ENCODE results near the gene GTF2IRD1.
"Not testable (repeated sequence)": the region's sequence is repeated elsewhere in the genome, so short reads cannot be mapped to it uniquely, and the experiment has no call there.

Gene GTF2IRD1

GRCh38 chr7:74474271-74474865 is 20.7 kb downstream of the GTF2IRD1 start:
- DNase-seq, result no peak

GRCh38 chr7:74475243-74475986 is 21.7 kb downstream of the GTF2IRD1 start:
- peak; percentile 78 to 90 for DNase-seq

GRCh38 chr7:74475987-74476350 is 22.3 kb downstream of the GTF2IRD1 start:
- peak in 1 of 2 experiments; percentile 52 for DNase-seq

DNA sequence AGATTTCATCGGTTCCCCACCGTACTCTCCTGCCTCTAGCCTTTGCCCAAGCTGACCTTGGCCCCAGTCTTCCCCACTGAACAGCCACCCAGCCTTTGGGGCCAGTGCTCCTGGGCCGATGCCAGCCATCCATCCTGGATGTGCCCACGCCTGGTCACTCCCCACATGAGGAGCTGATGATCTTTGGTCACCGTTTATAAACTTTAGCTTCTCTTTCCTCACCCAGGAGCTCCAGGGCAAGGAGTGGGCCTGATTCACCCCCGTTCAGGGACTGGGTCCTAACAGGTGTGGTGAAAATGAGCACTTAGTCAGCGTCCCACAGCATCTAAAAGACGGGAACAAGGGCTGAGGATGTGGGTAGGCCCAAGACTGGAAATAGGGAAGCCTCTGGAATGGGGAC is 22.9 kb downstream of the GTF2IRD1 start:
- DNase-seq, result no peak

- DNase-seq, result no peak
Observed at GRCh38 chr7:74478671-74479065, 25.0 kb downstream of the GTF2IRD1 start.

GRCh38 chr7:74479066-74479781 is 25.5 kb downstream of the GTF2IRD1 start:
- DNase-seq, result peak; percentile 92 to 94

DNA sequence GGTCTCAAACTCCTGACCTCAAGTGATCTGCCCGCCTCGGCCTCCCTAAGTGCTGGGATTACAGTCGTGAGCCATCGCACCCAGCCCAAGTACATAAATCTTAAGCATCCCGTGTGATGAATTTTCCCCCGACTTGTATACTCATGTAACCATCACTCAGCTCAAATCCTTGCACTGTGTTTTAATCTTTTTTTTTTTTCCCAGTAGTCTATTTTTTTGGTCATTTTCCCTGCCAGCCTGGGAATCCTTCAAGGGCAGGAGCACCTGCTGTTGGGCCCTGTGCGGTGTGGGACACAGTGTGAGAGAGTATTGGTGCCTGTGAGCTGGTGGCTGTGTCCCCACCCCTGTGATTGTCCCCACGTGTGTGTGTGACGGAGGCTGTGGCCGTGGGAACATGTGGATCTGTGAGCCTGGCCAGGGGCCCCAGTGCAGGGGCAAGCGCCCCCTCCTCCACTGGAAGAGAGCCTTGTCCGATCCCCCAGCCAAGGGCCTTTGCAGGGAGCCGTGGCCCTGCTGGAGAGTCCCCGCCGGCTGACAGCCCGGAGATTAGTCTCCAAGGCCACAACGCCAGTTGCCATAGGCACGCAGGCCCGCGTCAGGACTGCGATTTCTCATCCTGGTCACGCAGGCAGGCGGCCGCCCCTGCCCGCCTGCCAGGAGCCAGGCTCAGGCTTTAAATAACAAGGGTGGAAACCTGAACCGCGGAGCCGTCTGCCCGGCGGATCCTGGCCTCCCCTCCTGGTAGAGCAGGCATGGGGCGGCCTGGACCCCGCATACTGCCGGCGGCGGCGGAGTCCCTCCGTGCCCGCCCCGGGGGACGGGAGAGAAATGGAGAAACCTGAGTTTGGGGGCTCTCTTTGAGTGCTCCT is 26.5 kb downstream of the GTF2IRD1 start:
- DNase-seq, result peak; percentile 86 to 92

DNA sequence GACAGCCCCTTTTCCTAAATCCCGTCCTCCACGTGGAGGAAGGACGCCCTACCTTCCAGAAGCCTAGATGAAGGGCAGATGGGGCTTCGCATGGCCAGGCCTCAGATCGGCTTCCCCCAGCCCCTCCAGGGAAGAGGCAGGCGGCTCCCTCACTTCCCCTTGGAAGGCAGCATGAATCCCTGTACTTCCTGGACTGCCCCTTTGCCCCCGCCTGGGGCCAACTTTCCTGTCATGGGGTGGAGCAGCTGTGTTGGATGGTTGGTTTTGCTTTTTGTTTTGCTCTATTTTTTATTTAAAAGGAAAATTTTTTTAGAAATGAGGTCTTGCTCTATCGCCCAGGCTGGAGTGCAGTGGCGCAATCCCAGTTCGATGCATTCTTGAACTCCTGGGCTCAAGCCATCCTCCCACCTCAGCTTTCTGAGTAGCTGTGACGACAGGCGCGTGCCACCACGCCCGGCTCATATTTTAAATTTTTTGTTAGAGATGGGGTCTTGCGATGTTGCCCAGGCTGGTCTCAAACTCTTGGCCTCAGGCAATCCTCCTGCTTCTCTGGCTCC is 27.2 kb downstream of the GTF2IRD1 start:
- DNase-seq, result peak in 1 of 2 experiments; percentile 34

DNA sequence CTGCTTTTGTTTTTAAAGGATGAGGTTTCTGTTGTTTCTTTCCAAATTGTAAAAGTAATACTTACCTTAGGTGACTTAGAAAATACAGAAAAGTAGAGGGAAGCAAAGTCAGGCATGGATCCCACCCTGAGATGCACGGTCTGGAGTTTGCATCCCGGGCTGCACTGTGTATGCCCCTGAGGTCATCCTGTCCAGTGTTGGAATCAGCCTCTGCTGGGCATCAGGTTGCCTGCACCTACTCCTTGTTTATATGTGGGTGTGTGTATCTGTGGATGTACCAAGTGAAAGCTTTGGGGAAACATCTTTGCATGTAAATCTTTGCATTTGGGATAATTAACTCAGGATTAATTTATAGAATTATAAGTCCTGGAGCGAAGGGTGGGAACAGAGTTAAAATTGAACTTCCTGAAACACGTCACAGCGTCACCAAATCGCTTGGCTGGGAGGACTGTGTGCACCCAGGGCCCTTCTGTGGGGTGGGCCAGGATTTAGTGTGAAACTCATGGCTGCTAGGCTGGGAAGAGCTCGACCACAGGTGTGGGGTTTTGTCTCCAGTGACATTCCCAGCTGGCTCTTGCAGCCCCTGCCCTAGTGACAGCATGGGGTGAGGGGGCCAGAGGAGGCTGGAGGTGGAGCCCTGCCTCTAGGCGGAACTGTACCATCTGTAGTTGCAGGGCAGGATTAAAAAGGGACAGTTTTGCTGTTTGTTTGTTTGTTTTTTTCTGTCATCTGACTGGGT is 27.9 kb downstream of the GTF2IRD1 start:
- no peak for DNase-seq

- no peak for DNase-seq
Observed at GRCh38 chr7:74482197-74482467, 28.4 kb downstream of the GTF2IRD1 start.

GRCh38 chr7:74482629-74483401 is 29.1 kb downstream of the GTF2IRD1 start:
- DNase-seq, result no peak

DNA sequence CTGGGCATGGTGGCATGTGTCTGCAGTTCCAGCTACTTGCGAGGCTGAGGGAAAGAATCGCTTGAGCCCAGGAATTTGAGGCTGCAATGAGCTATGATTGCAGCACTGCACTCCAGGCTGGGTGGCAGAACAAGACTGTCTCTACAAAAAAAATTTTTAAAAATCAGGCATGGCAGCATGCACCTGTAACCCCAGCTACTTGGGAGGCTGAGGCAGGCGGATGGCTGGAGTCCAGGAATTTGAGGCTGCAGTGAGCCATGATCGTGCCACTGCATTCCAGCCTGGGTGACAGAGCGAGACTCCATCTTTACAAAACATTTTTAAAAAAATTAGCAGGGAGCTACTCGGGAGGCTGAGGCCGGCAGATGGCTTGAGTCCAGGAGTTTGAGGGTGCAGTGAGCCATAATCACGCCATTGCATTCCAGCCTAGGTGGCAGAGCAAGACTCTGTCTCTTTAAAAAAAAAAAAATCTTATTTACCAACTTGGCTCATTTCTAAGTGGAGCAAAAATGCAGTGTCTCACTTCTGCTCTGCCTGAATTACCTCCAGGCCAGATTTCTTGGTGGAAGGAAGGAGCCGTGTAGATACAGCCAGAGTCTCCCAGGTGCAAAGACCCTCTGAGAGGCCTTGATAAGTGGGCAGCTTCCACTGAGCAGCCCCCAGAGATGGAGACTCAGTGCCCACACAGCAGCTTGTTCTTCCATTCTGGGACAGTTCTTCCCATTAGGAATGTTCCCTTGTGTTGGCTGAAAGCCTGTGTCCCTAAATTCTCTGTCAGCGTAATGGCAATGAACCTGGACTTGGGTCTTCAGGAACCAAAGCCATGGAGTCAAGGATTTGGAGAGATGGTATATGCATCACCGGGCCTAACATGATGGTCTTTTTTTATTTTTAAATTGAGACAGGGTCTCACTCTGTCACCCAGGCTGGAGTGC is 30.0 kb downstream of the GTF2IRD1 start:
- no peak for DNase-seq

- no peak for DNase-seq
Observed at GRCh38 chr7:74485611-74486010, 31.9 kb downstream of the GTF2IRD1 start.

GRCh38 chr7:74488518-74489030 is 34.9 kb downstream of the GTF2IRD1 start:
- not testable (repeated sequence) for DNase-seq

DNA sequence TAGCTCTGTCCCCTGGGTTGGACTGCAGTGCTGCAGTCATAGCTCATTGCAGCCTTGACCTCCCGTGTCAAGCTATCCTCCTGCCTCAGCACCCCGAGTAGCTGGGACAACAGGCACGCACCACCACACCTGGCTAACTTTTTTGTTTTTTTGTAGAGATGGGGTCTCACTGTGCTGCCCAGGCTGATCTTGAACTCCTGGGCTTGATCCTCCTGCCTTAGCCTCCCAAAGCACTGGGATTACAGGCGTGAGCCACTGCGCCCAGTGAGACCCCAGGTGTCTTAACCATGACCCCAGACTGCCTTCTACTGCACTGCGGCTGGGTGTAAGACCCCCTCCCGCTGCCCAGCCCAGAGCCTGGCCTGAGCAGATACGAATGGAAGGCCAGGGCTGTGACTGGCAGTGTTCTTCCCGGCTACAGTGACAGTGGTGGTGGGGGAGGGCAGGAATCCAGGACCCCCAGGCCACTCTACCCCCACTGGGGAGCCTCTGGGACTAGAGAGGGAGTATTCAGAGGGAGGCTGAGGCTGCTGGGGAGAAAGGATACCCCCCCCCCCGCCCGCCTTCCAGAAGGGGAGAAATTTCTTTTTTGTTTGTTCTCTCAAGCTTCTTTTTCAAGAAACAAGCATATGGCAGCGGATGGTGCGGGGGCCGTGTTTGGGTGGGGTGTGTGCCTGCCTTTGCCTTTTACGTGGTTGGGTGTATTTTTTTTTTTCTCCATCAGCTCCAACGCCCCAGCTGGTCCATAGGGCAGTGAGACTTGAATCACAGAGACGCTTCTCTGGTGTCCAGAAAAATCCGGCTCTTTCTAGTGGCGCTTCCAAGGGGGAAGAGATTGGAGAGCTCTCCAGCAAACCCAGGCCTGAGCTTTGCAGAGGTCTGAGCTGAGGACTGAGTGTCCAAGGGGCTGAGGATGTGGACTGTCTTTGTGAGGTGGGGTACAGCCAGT is 36.6 kb downstream of the GTF2IRD1 start:
- no peak for DNase-seq

DNA sequence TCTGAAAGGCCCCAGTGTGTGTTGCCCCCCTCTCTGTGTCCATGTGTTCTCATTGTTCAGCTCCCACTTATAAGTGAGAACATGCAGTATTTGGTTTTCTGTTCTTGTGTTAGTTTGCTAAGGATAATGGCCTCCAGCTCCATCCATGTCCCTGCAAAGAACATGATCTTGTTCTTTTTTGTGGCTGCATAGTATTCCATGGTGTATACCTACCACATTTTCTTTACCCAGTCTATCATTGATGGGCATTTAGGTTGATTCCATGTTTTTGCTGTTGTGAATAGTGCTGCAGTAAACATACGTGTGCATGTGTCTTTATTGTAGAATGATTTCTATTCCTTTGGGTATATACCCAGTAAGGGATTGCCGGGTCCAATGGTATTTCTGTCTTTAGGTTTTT is 37.8 kb downstream of the GTF2IRD1 start:
- not testable (repeated sequence) for DNase-seq

GRCh38 chr7:74493295-74493694 is 39.6 kb downstream of the GTF2IRD1 start:
- no peak for DNase-seq

DNA sequence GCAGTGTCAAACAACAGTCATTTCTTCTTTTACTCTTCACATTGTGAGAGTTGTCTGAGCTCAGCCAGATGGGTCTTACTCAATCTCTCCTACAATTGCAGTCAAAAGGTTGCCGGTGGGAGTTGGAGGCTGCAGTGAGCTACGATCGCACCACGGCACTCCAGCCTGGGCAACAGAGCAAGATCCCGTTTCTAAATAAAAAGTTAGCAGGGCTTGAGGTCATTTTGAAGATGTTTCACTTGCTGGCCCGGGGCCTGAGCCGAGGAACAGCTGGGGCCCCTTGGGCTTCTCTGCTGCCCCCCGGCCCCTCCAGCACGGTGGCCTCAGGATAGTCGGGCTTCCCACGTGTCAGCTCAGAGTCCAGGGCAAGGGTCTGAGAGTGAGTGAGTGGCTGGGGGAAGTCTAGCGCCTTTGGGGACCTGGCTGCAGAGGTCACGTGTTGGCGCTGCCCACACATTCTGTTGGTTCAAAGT is 40.4 kb downstream of the GTF2IRD1 start:
- no peak for DNase-seq
